ENCODE data around the gene CALD1.

CALD1 gene

GRCh38 chr7:134879815-134880475, 100.5 kb downstream of the CALD1 start:
- H3K36me3 ChIP-seq: no peaks in the 10 kb centered on the region
- TF ChIP-seq, protein P1, sequence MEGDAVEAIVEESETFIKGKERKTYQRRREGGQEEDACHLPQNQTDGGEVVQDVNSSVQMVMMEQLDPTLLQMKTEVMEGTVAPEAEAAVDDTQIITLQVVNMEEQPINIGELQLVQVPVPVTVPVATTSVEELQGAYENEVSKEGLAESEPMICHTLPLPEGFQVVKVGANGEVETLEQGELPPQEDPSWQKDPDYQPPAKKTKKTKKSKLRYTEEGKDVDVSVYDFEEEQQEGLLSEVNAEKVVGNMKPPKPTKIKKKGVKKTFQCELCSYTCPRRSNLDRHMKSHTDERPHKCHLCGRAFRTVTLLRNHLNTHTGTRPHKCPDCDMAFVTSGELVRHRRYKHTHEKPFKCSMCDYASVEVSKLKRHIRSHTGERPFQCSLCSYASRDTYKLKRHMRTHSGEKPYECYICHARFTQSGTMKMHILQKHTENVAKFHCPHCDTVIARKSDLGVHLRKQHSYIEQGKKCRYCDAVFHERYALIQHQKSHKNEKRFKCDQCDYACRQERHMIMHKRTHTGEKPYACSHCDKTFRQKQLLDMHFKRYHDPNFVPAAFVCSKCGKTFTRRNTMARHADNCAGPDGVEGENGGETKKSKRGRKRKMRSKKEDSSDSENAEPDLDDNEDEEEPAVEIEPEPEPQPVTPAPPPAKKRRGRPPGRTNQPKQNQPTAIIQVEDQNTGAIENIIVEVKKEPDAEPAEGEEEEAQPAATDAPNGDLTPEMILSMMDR (IDR thresholded peaks at IDR 0.05): no peak
- no peaks in the 10 kb centered on the region for H3K27me3 ChIP-seq
- no peak overlapping the region for H3K4me3 ChIP-seq (ENCODE audit: low read depth in 1 of 2, low read length in 1 of 2)
- H3K27ac ChIP-seq: no peak overlapping the region
- no peaks in the 10 kb centered on the region for H3K9me3 ChIP-seq
- H3K4me1 ChIP-seq (ENCODE audit: control insufficient read depth in 1 of 2, insufficient read depth in 1 of 2, low read depth in 1 of 2, low read length in 1 of 2): no peaks in the 10 kb centered on the region

DNA sequence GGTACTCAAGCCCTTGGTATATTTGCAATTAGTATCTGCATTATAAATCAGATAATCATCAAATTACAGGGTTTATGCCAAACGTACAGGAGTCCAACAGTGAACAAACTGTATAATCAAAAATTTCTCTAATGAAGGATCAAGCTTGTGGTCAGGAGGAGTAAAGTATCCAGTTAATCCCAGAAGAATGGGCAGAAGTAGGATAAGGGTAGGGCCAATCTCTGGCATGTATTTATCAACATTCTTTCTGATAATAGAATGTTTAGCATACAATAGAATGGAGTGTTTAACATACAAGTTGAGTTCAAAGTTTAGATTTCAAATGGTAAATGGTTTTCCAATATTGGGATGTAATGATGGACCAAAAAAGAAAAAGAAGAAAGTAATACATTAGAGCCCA, 103.0 kb downstream of the CALD1 start:
- H3K27ac ChIP-seq: no peak overlapping the region

DNA sequence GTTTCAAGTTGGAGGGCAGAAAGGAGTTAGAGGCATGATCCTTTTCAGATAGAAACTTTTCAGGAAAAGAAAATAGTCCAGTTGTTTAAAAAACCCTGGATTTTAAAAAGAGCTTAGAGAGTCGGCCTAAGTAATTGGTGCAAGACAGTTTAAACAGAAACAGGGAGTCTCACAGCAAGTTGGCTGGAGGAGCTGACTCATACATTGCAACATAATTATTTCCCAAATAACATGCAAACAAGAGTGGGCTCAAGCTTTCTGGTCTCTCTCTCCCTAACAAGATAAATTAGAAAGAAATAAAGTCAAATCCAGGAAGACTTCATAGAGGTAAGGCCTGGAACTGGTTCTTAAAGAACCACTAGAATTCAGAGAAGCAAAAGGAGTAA, 106.5 kb downstream of the CALD1 start:
- no peak overlapping the region for H3K27ac ChIP-seq
- no peaks in the 10 kb centered on the region for H3K4me1 ChIP-seq (ENCODE audit: control insufficient read depth in 1 of 2, insufficient read depth in 1 of 2, low read depth in 1 of 2, low read length in 1 of 2)
- H3K36me3 ChIP-seq: no peaks in the 10 kb centered on the region
- H3K9me3 ChIP-seq: no peaks in the 10 kb centered on the region
- H3K4me3 ChIP-seq (ENCODE audit: low read depth in 1 of 2, low read length in 1 of 2): no peak overlapping the region
- H3K27me3 ChIP-seq: peaks cover 11% of the 10 kb centered on the region
- TF ChIP-seq, protein P1 (IDR thresholded peaks at IDR 0.05): no peak

More for the DNA sequence above, 103.0 kb downstream of the CALD1 start:
- TF ChIP-seq, protein P1 (IDR thresholded peaks at IDR 0.05): no peak
- Histone ChIP-seq H3K9me3 (no peaks in the 10 kb centered on the region), H3K4me3 (ENCODE audit: low read depth in 1 of 2, low read length in 1 of 2) (no peak overlapping the region), H3K4me1 (ENCODE audit: control insufficient read depth in 1 of 2, insufficient read depth in 1 of 2, low read depth in 1 of 2, low read length in 1 of 2) (no peaks in the 10 kb centered on the region), H3K36me3 (no peaks in the 10 kb centered on the region), H3K27me3 (no peaks in the 10 kb centered on the region)

GRCh38 chr7:134886353-134887057, 107.1 kb downstream of the CALD1 start:
- H3K4me1 ChIP-seq (ENCODE audit: control insufficient read depth in 1 of 2, insufficient read depth in 1 of 2, low read depth in 1 of 2, low read length in 1 of 2): no peaks in the 10 kb centered on the region
- no peaks in the 10 kb centered on the region for H3K9me3 ChIP-seq
- H3K4me3 ChIP-seq (ENCODE audit: low read depth in 1 of 2, low read length in 1 of 2): no peak overlapping the region
- TF ChIP-seq, protein P1 (IDR thresholded peaks at IDR 0.05): no peak
- no peak overlapping the region for H3K27ac ChIP-seq
- no peaks in the 10 kb centered on the region for H3K36me3 ChIP-seq
- peaks cover 17% of the 10 kb centered on the region for H3K27me3 ChIP-seq

DNA sequence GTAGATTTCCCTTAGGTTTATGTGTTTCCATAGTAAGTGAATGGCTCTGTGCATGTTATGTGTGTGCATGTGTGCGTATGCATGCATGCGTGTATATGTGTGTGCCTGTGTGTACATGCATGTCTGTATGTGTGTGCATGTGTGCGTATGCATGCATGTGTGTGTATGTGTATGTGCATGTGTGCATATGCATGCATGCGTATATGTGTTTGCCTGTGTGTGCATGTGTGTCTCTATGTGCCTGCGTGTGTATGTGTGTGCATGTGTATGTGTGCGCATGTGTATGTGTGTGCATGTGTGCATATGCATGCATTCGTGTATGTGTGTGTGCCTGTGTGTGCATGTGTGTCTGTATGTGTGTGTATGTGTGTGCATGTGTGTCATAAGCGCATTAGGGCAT, 108.1 kb downstream of the CALD1 start:
- H3K27ac ChIP-seq: no peak overlapping the region
- H3K4me3 ChIP-seq (ENCODE audit: low read depth in 1 of 2, low read length in 1 of 2): no peak overlapping the region

More for the DNA sequence above, 108.1 kb downstream of the CALD1 start:
- no peaks in the 10 kb centered on the region for H3K4me1 ChIP-seq (ENCODE audit: control insufficient read depth in 1 of 2, insufficient read depth in 1 of 2, low read depth in 1 of 2, low read length in 1 of 2)
- no peaks in the 10 kb centered on the region for H3K36me3 ChIP-seq
- TF ChIP-seq, protein P1 (IDR thresholded peaks at IDR 0.05): no peak
- peaks cover 27% of the 10 kb centered on the region for H3K27me3 ChIP-seq
- H3K9me3 ChIP-seq: no peaks in the 10 kb centered on the region

All from neutrophil (primary cell).